ENCODE measurements around the gene PLA2G2F.

PLA2G2F gene

GRCh38 chr1:20115479-20115878 lies 23.6 kb upstream of the PLA2G2F start:
- Histone ChIP-seq H3K4me1 (ENCODE audit: control insufficient read depth in 1 of 2, insufficient read depth in 1 of 2, low read depth in 1 of 2, low read length in 1 of 2) (no peaks in the 10 kb centered on the region), H3K27ac (no peak overlapping the region), H3K27me3 (peaks cover 7% of the 10 kb centered on the region), H3K9me3 (no peaks in the 10 kb centered on the region), H3K4me3 (ENCODE audit: low read depth in 1 of 2, low read length in 1 of 2) (no peak overlapping the region), H3K36me3 (no peaks in the 10 kb centered on the region)
- TF ChIP-seq, protein P1, sequence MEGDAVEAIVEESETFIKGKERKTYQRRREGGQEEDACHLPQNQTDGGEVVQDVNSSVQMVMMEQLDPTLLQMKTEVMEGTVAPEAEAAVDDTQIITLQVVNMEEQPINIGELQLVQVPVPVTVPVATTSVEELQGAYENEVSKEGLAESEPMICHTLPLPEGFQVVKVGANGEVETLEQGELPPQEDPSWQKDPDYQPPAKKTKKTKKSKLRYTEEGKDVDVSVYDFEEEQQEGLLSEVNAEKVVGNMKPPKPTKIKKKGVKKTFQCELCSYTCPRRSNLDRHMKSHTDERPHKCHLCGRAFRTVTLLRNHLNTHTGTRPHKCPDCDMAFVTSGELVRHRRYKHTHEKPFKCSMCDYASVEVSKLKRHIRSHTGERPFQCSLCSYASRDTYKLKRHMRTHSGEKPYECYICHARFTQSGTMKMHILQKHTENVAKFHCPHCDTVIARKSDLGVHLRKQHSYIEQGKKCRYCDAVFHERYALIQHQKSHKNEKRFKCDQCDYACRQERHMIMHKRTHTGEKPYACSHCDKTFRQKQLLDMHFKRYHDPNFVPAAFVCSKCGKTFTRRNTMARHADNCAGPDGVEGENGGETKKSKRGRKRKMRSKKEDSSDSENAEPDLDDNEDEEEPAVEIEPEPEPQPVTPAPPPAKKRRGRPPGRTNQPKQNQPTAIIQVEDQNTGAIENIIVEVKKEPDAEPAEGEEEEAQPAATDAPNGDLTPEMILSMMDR (IDR thresholded peaks at IDR 0.05): no peak

DNA sequence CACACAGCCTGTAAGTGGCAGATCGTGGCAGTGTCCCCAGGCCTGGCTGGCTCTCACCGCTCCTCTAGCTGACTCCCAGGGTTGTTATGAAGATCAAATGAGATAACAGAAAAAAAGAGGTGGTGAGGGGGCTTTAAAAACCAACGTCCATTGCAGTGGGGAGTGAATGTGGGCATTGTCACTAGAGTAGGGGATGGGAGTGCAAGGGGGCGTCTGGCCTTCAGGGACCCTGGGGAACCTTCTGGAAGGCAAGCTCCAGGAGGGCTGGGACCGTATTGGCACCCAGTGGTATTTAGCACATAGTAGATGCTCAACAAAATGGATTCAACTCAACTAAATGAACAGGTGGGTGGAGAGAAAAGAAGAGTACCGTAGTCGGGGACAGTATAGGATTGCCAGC lies 23.2 kb upstream of the PLA2G2F start:
- H3K4me1 ChIP-seq (ENCODE audit: control insufficient read depth in 1 of 2, insufficient read depth in 1 of 2, low read depth in 1 of 2, low read length in 1 of 2): no peaks in the 10 kb centered on the region
- no peak overlapping the region for H3K27ac ChIP-seq
- no peak overlapping the region for H3K4me3 ChIP-seq (ENCODE audit: low read depth in 1 of 2, low read length in 1 of 2)
- H3K36me3 ChIP-seq: no peaks in the 10 kb centered on the region
- H3K9me3 ChIP-seq: no peaks in the 10 kb centered on the region
- peaks cover 7% of the 10 kb centered on the region for H3K27me3 ChIP-seq
- TF ChIP-seq, protein P1 (IDR thresholded peaks at IDR 0.05): no peak

- TF ChIP-seq, protein P1 (IDR thresholded peaks at IDR 0.05): no peak
- H3K27me3 ChIP-seq: peaks cover 12% of the 10 kb centered on the region
- H3K4me3 ChIP-seq (ENCODE audit: low read depth in 1 of 2, low read length in 1 of 2): no peak overlapping the region
- H3K36me3 ChIP-seq: no peaks in the 10 kb centered on the region
- H3K27ac ChIP-seq: no peak overlapping the region
- H3K4me1 ChIP-seq (ENCODE audit: control insufficient read depth in 1 of 2, insufficient read depth in 1 of 2, low read depth in 1 of 2, low read length in 1 of 2): no peaks in the 10 kb centered on the region
- no peaks in the 10 kb centered on the region for H3K9me3 ChIP-seq
These were observed 21.9 kb upstream of the PLA2G2F start for GRCh38 chr1:20117236-20117635.

DNA sequence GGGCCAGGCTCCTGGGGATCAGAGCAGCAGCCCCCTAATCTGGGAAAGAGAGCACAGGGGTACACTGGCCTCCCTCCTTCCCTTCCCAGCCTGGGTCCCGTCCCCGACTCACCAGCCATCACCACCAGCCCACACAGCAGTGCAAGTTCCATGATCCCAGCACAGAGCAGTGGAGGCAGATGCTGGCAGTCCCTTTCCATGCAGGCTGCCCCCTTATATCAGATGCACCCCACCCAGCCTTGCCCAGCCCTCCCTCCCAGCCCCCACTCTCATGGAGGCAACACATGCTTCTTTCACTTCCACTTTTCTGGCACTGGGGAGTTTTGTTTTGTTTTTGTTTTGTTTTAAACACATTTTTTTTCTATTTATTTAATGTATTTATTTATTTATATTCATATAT lies 19.8 kb upstream of the PLA2G2F start, which contains the start of gene PLA2G2D:
Gene PLA2G2D, minus strand, starts transcription at position 190 of the 400 bp plus-strand sequence. Its CDS starts 38 bp downstream, at position 152.
- H3K27ac ChIP-seq: no peak within 1 kb of the TSS
- H3K4me1 ChIP-seq (ENCODE audit: control insufficient read depth in 1 of 2, insufficient read depth in 1 of 2, low read depth in 1 of 2, low read length in 1 of 2): no peaks in the 10 kb centered on the region
- no peaks in the 10 kb centered on the region for H3K36me3 ChIP-seq
- TF ChIP-seq, protein P1 (IDR thresholded peaks at IDR 0.05): no peak
- H3K4me3 ChIP-seq (ENCODE audit: low read depth in 1 of 2, low read length in 1 of 2): no peak within 1 kb of the TSS
- no peaks in the 10 kb centered on the region for H3K9me3 ChIP-seq
- H3K27me3 ChIP-seq: peaks cover 22% of the 10 kb centered on the region

- Histone ChIP-seq H3K4me3 (ENCODE audit: low read depth in 1 of 2, low read length in 1 of 2) (no peak overlapping the region), H3K9me3 (no peaks in the 10 kb centered on the region), H3K27ac (no peak overlapping the region), H3K4me1 (ENCODE audit: control insufficient read depth in 1 of 2, insufficient read depth in 1 of 2, low read depth in 1 of 2, low read length in 1 of 2) (no peaks in the 10 kb centered on the region), H3K36me3 (no peaks in the 10 kb centered on the region), H3K27me3 (peaks cover 30% of the 10 kb centered on the region)
- TF ChIP-seq, protein P1 (IDR thresholded peaks at IDR 0.05): no peak
These were observed 18.3 kb upstream of the PLA2G2F start for GRCh38 chr1:20120796-20121195.

Measured in neutrophil (primary cell).